GM18909 (cell line): ENCODE results near the gene TRAP1.
"Not testable (repeated sequence)": the region's sequence is repeated elsewhere in the genome, so short reads cannot be mapped to it uniquely, and the experiment has no call there.

Source experiments
- ATAC-seq: cut with Tn5 transposase; IDR thresholded peaks from one replicate; pipeline ENCODE4 v1.9.1; 2021; ENCODE audit warnings: mild to moderate bottlenecking; ENCODE audit not compliant: unreplicated experiment, poor library complexity

Gene TRAP1

DNA sequence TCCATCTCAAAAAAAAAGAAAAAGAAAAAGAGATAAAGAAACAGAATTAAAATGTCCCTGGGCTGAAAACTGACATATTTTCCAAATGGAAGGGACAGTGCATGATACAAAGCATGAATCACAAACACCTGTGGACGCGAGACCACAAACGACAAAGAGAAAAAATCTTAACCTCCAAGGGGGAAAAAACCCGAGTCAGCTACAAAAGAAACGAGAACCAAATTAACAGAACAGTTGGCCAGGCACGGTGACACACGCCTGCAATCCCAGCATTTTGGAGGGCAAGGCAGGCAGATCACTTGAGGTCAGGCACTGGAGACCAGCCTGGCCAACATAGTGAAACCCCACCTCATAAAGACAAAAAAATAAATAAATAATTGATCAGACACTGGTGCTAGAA, 1.9 kb downstream of the TRAP1 start:
- ATAC-seq, result no peak

DNA sequence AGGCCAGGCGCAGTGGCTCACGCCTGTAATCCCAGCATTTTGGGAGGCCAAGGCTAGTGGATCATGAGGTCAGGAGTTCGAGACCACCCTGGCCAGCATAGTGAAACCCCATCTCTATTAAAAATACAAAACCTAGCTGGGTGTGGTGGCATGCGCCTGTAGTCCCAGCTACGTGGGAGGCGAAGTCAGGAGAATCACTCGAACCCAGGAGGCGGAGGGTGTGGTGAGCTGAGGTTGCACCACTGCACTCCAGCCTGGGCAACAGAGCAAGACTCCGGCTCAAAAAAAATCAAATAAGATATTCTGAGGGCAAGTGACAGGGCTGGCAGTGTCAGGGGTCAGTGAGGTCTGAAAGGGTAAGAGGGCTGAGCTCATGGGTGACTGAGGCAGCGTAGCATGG, 2.9 kb downstream of the TRAP1 start:
- not testable (repeated sequence) for ATAC-seq

DNA sequence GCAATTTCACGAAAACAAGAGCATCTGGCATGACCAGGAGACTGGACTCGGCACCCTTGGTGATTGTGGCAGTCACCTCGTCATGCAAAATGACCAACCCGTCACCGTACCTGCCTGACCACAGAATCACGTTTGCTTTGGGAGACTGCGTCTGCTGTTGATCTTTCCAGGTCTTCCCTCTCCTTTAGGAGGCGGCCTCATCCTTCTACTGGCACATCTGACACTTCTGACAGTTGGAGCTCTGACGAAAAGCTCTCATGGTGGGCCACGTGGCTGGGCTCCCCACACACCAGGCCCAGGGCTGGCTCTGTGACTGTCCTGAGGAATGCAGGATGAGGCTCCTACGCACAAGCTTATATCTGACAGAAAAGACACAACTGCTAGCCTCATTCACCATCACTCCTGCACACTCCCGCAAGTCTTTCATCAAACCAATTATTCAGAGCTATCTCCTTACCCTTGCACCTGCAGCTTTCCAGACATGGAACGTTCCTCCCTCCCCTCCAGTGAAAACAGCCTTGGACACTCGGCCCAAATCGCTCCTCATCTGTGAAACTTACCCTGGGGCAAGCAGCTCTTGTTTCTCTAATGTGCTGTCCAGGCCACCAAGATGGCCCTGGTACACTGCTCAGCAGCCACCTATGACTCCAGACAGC, 3.6 kb downstream of the TRAP1 start:
- ATAC-seq, result no peak

DNA sequence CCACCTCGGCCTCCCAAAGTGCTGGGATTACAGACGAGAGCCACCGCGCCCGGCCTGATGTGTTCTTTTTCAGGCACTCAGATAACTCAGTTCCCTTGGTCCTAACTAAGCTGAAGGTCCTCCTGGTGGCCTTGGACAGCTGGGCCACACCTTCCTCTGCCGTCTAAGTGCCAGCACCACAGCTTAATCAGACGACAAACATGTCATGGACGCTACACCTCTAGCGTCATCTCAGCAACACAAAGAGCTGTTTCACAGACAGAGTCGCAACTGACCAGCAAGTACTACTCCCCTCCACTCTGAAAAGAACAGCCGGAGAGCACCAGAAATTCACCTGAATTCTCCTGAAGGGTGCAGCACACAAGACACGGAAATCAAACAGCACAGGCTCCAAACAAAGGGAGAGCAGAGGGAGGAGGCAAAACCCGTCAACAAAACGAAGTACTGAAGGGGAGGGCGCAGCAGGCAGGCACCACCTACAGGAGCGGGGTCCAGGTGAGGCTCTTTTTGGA, 4.4 kb downstream of the TRAP1 start:
- ATAC-seq, result no peak

DNA sequence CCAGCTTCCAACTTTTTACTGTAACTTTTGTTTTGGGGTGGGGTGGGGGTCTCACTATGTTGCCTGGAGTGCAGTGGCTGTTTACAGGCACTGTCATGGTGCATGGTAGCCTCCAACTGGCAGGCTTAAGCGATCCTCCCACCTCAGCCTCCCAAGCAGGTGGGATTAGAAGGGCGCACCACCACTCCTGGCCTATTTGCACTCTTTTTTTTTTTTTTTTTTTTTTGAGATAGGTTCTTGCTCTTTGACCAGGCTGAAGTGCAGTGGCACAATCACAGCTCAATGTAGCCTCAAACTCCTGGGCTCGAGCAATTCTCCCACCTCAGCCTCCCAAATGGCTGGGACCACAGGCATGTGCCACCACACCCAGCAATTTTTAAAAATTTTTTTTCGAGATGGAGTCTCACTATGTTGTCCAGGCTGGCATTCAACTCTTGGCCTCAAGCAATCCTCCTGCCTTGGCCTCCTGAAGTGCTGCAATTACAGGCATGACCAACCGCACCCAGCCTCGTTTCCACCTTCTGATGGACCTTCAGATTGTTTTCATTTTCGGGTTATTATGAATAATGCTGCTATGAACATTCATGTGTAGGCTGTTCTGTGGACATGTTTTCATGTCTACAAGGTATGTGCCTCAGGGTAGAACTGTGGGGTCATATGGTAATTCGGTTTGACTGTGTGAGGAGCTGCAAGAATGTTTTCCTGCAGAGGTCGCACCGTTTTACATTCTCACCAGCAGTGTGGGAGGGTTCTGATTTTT, 10.9 kb downstream of the TRAP1 start:
- ATAC-seq, result no peak

DNA sequence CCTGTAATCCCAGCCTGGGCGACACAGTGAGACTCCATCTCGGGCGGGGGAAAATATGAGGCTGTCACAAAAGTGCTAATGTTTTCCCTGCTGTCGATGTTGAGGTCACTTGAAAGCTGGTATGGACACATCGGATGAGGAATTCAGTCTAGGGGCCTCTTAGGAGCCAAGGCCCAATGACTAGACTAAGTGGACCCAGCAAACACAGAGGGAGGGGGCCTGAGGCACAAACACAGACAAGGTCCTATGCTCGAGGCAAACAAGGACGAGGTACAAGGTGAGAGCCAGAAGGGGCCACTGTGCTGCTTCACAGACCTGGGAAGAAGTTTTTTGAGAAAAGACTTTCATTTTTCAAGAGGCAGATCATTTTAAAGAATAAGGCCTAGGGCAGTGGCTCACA, 15.2 kb downstream of the TRAP1 start:
- no peak for ATAC-seq

DNA sequence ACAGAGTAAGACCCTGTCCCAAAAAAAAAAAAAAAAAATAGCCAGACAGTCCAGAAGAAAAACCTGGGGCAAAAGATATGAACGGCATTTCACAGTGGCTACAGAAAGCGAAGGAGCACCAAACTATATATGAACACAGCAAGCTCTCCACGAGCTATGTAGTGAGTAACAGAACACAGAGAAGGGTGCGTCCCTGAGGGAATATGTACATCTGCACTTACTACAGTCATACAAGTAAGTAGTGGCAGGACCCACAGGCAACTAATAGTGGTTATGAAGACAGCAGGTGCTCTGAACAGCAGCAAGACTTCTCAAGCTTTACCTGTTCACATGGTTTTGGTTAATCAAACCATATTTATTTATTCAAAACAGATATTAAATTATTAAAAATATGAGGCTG, 15.8 kb downstream of the TRAP1 start:
- ATAC-seq, result no peak

DNA sequence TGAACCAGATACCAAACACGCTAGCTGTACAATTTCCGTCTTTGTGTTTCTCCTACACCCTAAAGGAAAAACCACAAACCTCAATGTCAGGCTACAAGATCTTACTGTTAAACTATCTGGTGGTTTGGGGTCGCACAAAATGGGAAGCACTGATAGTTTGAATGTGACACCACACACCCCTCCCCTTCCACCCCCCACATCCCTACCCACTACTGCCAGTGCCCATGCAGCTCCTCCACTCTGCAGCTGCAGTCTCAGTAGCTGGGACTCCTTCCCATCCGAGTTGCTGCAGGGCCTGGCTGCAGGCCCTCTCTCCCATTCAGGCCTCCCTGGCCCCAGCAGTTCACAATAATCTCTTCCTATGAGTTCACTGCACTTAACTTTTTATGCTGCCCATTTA, 18.4 kb downstream of the TRAP1 start:
- no peak for ATAC-seq

DNA sequence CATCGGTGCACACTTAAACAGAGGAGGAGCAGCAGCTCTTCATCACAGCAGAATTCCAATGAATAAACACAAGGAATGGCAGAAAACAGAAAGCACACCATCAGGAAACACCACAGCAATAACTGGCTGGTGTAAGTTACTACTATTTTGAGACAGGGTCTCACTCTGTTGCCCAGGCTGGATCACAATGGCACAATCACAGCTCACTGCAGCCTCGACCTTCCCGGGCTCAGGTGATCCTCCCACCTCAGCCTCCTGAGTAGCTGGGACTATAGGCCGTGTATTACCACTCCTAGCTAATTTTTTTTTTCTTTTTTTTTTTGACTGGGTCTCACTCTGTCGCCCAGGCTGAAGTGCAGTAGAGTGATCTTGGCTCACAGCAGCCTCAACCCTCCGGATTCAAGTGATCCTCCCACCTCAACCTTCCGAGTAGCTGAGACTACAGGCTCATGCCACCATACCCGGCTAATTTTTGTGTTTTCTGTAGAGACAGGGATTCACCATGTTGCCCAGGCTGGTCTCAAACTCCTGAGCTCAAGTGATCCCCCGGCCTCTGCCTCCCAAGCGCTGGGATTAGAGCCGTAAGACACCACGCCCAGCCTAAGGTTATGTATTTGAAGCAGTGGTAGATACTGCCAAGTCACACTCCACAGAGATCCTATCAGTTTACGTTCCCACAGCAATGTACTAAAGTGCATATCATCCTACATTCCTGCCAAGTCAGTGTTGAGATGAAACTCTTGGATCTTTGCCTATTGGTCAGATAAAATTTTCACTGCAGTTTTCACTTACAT, 20.7 kb downstream of the TRAP1 start:
- no peak for ATAC-seq

DNA sequence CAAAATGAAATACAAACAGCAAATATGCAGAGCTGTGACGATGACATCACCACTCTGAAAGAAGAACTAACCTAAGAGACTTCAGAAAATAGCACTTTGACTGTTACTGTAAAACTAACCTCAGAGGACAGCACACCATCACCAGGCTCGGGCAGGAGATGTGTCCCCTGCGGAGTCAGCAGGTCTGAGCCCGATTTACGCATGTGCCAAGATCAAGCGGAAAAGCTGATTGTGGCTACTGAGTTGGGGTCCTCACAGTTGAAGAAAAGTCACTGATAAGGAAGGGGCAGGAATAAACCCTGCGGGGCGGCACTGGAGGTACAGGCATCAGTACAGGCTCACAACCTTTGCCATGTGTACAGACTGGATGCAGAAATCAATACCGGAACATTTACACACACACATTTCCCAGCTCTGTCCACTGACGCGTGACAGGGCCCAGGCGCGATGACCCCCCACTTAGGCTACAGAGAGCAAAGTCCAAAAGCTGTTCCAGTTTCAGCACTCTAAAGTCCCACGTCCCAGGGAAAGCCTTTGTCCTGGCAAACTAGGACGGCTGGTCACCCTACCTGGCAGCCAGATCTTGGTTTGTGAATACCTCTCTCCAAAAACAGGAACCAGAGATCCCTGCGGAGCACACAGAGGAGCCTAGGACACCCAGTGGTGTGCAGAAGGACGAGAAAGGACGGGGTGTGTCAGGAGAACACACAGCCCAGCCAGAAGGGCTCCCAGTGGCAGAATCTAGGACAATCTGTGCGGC, 21.5 kb downstream of the TRAP1 start:
- no peak for ATAC-seq

DNA sequence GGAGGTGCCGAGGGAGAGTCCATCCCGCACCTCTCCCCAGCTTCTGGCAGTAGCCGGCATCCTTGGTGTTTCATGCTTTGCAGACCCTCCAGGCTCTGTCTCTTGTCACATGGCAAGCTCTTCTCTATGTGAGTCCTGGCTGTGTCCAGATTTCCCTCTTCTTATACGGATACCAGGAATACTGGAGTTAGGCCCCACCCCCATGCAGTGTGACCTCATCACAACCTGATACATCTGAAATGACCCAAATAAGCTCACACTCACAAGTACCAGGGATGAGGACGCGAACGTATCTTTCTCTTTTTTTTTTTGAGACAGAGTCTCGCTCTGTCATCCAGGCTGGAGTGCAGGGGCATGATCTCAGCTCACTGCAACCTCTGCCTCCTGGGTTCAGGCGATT, 23.3 kb downstream of the TRAP1 start:
- ATAC-seq, result no peak

DNA sequence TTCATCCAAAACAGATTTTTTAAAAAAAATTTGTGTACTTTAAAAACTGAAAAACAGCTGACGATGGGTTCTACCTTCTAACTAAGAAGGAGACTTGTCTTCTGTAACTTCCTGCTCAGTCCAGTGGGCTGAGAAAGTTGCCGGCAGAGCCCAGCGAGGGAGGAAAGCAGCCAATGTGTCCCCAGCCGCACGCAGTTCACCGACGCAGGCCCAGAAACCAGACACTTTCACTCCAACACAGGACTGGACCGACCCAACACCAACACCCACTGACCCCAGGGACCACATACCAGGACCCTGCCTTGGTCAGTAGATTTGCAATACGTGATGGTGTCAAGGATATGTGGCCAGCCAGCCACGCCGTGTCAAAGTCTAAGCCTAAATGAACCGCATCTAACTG, 25.6 kb downstream of the TRAP1 start:
- ATAC-seq, result no peak

DNA sequence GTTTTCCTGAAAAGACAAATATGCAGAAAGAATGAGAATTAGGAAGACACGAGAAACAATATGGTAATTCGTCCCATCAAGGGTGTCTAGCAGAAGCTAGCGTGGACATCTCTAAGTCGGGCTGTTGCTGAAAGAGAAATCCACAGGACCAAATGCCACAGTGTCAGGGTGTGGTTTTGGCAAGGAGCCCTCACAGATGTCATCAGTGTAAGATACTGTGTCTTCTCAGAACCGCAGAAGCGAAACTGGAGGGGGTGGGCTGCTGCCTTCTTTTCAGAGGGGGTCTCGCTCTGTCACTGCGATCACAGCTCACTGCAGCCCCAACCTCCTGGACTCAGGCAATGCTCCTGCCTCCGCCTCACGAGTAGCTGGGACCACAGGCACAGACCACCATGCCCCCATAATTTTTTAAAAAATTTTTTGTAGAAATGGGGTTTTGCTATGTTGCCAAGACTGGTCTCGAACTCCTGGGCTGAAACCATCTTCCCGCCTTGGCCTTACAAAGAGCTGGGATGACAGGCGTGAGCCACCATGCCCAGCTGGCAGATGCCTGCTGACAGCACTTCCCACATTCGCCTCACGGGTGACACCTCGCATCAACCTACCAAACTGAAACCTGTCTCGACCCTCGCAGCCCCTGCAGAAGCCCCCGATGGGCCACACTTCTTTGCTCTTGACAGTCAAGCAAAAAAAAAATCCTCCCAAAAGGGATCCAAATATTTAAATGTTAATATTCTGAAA, 26.2 kb downstream of the TRAP1 start:
- ATAC-seq, result no peak

DNA sequence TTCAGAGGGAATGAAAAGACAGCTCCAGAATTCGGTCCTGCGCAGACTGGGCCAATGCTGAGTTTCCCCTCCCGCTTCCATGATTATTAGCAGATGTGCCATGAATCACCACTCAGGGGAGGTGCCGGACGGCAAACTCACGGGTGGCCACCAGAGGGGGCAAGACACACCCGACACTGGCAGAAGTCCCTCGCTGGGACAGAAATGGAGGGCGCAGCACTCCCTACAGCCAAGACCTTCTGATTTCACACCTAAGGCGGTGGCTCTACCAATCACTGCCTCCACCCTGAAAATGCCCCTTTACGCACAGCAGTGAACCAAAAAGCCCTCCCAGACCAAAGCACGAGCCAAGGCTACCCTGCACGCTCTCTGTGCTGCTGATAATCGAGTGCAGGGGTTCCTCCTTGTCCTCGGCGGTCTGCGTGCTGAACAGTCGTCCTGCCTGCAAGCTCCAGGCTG, 26.8 kb downstream of the TRAP1 start:
- peak; percentile 72 for ATAC-seq

DNA sequence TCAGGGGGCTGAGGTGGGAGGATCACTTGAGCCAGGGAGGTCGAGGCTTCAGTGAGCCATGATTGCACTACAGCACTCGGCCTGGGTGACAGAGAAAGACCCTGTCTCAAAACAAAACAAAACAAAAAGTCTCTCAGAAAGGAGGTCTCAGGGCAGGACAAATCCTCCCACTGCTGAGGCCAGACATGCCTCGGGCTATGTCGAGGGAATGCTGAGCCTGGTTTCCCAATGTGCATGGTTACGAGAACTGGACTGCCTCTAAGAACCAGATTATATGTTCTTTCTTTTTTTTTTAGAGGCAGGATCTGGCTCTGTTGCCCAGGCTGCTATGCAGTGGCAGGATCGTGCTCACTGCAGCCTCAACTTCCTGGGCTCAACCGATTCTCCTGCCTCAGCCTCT, 27.6 kb downstream of the TRAP1 start:
- no peak for ATAC-seq

DNA sequence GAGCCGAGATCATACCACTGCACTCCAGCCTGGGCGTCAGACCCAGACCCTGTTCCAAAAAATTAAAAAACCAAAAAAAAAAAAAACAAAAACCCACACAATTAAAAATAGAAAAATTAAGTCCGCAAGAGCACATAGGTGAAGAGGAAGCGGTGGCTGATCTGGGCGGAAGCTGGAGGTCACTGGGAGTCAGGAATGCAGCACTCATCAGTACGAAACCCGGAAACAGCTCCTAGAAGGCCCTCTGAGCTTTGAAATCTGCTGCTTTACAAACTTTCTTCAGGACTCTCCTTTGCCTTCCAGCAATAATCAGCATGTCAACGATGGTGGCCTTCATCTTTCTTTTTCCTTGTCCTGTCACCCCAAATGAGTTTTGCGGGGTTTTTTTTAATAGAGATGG, 29.5 kb downstream of the TRAP1 start:
- no peak for ATAC-seq

DNA sequence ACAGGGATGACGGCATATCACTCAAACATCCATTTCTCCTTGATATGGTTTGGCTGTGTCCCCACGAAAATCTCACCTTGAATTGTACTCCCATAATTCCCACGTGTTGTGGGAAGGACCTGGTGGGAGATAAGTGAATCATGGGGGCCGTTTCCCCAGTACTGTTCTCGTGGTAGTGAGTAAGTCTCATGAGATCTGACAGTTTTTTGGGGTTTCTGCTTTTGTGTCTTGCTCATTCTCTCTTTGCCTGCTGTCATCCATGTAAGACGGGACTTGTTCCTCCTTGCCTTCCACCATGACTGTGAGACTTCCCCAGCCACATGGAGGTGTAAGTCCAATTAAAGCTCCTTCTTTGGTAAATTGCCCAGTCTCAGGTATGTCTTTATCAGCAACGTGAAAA, 30.3 kb downstream of the TRAP1 start:
- no peak for ATAC-seq

DNA sequence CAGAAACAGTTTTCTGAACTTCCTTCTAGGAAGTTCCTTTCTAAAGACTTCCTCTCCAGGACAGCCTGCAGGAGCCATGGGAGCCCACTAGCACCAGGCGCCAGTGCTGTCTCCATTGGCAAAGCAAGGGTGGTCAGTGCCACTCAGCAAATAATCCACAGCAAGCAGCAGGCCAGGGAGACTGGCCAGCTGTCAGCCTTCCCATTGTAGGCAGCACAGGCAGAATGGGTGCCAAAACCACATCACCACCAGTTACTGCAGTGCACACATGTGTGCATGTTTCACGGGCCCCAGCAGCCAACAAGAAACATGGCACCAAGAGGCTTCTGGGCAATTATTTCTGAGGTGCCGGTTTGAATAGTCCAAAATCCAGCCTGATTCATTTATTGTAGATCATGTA, 36.1 kb downstream of the TRAP1 start:
- ATAC-seq, result no peak

DNA sequence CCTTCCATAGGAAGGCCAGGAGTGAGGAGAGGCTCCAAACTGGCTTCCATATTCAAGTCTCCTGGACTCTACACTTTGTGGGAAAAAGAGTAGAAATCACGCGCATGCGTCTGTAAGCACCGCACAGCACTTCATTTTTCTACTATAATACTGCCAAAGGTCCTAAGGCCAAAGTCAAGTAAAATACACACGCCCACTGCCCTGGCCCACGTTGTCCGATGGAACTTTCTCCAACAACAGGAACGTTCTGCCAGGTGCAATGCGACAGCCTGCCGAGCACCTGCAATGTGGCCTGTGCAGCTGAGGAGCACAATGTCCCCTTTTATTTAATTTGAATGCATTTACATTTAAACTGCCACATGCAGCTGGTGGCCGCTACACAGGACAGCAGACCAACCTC, 39.3 kb downstream of the TRAP1 start:
- ATAC-seq, result no peak
